ENCODE measurements around the gene CPEB4.

CPEB4 gene

DNA sequence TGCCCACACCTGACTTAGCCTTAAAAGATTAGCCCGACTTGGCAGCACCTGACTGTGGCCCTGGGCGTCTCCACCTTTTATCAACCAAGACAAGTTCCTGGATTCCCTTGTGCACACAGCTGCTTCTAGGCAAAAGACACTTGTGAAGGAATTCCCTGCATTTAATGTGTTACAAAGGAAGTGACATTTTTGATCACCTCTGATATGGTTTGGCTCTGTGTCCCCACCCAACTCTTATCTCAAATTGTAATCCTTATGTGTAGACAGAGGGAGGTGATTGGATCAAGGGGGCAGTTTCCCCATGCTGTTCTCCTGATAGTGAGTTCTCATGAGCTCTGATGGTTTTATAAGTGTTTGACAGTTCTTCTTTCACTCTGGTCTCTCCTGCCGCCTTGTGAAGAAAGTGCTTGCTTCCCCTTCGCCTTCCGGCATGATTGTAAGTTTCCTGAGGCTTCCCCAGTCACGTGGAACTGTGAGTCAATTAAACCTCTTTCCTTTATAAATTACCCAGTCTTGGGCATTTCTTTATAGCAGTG is 2.6 kb upstream of the CPEB4 start:
- DNase-seq, result no peak

GRCh38 chr5:173886150-173886549 is 2.0 kb upstream of the CPEB4 start:
- DNase-seq, result no peak

DNA sequence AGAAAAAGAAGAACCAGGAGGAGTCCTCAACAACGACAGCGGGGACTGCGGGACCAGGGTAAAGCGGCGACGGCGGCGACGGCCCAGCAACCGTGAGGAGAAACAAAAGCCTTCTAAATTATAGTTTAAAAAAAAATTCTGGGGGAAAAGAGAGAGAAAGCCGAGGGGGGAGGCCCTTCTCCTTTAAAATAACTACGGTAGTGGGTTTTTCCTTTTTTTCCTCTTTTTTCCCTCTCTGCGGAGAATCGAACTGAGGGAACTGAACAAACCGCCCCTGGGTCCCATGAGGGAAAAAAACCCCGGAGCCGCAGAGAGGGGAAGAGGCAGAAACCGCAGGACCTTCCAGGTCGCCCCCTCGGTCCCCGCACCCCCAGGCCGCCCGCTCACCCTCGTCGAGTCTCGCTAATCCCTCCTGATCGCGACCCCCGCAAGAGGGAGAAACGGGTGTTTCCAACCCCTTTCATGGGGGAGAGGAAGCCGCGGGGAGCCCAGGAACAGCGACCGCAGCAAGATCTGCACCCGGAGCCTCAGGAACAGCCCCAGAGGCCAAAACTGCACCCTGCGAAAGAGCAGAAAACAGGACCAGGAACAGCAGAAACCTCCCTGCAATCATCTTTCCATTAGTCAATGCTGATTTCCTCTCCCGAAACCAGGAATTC is 453 bp downstream of the CPEB4 start:
- peak; percentile 28 for DNase-seq

- peak; percentile 13 for DNase-seq
These were observed 2.2 kb downstream of the CPEB4 start for GRCh38 chr5:173890195-173890991.

DNA sequence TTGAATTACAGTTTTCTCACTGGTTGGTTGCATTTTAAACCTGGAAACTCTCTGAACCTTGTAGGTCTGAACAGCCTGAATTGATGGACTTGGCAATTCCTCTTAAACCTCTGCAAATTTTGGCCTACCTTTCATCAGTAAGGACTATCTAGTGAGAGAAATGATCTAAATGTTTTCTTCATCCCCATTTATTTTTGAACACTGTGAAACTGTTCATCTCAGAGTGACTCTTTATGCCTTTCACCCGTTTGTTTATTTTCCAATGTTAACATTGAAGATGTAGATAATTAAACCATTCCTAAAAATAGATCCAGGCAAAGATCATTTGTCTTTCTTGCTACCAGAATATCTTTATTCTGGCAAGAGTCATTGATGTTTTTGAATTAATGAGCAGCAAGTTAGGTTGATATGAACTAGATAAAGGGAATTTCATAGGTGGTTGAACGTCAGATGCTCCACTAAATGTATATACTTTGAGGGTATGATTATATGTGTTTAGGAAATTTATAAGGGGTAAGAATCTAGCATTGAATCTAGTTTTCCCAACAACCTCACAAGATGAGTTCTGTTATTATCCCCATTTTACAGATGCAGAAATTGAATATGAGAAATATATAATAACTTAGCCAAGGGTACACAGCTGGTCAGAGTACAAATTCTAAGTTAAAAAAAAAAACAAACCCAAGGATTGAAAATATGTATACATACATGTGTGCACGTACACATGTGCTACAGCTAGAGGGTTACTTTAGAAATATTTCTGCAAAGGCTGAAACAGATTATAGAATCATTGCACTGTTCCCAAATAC is 3.4 kb downstream of the CPEB4 start:
- DNase-seq, result no peak

- no peak for DNase-seq
These were observed 5.0 kb downstream of the CPEB4 start for GRCh38 chr5:173893192-173893561.

DNA sequence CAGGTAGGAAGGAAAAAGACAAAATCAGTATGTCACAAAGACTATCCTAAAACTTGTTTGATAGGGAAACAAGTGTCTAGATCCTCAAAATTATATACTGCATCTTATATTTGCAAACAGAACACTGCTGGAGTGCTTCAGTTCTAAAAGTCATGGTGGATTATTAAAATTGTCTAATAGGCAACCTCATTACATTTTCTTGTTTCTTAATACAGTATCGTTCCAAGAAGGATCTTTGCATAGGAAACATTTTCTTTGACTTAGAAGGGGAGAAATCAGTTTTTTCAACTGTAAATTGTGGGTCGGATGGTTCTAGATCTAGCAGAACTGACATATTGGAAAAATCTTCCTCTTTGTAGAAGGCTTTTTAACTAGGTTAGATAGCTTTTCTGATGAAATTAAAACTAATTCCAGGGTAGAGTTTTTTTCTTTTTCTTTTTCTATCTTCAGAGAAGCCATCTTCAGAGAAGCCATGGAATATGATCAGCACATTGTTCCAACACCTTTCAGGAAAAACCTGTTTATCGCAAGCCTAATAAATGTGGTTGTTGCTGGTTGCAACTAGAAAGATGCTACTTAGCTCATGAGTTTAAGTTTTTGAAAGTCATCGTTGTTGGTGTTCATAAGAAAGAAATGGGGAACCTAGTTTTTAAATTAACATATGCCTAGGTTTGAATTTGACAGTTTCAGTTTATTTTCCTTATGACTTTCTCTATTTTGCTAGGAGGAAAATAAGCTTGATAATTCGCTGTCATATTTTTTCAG is 7.4 kb downstream of the CPEB4 start:
- DNase-seq, result no peak

DNA sequence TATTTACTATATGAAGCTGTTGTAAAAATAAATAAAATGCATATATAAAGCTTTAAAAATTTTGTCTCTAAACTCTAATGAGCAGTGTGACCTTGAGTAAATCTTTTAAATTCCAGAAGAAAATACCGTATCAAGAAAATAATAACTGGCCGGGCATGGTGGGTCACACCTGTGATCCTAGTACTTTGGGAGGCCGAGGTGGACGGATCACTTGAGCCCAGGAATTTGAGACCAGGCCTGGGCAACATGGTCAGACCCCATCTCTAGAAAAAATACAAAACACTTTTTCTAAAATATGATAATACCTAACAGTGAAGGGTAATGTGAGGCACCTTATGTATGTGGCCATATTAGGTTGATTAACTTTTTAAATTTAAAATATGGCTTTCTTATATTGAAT is 8.5 kb downstream of the CPEB4 start:
- DNase-seq, result no peak

GRCh38 chr5:173901705-173902104 is 13.6 kb downstream of the CPEB4 start:
- no peak for DNase-seq

GRCh38 chr5:173902334-173902733 is 14.2 kb downstream of the CPEB4 start:
- DNase-seq, result no peak

DNA sequence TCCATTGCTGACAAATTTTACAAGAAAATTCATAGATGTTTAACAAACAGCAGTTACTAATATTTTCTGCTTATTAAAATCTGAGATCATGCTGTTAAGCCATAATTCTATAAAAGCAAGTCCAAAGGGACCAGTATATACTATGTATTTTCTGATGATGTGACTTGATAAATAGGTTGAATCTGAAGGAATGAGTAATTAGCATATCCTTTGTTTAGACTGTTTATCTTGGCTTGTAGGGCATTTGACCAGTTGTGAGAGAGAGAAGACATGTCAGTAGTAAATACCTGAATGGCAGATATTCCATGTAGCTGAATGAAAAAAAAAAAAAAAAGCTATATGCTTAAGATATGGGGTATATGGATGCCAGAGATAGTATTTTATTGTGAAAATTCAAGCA is 14.6 kb downstream of the CPEB4 start:
- DNase-seq, result no peak

GRCh38 chr5:173903396-173904140 is 15.4 kb downstream of the CPEB4 start:
- no peak for DNase-seq

- DNase-seq, result no peak
These were observed 16.0 kb downstream of the CPEB4 start for GRCh38 chr5:173904151-173904550.

DNA sequence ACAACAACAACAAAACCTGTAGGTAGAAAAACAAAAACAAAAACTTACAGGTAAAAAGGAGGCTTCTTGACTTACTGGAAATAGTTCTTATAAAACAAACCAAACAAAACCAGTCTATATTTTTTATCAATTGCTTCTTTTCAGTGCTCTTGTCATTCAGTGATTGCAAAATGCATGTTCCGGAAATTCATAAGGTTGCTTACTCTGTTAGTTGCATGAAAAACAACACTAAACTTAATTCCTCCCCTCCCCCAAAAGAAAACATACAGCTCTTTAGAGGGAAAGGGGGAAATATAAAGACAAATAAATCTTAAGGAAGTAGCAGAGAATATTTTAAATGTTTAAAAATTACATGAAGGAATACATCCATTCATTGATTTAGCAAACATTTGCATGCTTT is 19.1 kb downstream of the CPEB4 start:
- DNase-seq, result no peak

DNA sequence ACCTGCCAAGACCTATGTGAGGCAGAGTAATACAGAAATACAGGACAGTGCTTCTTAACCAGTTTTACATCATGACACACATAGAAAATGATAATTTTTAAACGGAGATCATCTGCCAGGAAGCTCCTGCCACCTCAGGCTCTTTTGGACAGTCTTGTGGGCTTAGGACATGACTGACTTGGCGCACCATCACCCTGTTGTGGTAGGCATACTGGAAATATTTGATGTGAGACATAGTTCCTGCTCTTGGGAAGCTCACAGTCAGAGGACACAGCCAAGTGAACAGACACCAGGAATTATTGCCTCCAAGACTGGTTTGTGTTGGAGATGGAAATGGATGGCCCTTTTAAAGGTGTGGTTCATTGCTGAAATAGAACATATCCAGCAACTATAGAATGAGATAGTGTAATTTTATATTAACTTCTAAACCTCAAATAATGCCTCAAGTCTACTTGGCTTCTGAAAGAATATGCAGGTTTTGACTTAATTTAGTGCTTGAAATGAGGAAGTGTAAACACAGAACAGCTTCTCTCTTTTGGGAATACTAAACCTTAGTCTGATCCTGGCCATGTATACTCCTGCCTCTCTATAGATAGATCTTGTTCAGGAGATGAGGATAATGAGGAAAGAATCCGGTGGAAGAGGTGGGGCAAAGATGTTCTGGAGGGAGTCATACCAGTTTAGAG is 19.7 kb downstream of the CPEB4 start:
- DNase-seq, result no peak

DNA sequence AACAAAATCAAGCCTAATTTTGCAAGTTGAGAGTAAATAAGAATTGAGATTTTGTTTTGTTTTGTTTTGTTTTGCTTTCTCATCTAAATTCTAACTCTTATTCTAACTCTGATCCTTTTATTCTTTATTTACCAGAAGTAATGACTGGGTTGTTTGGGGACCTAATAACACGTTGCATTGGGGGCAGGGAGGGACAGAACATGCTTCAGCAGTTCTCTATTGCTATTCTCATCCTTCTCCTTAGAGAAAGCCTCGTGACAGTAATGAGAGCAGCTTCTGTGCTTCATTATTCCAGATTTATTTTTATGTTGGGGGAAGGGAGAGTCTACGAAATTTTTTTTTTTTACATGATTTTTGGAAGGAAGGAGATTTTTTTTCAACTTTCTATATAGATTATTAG is 21.1 kb downstream of the CPEB4 start:
- DNase-seq, result no peak

GRCh38 chr5:173910215-173910614 is 22.1 kb downstream of the CPEB4 start:
- DNase-seq, result no peak

- no peak for DNase-seq
These were observed 23.5 kb downstream of the CPEB4 start for GRCh38 chr5:173911623-173912022.

DNA sequence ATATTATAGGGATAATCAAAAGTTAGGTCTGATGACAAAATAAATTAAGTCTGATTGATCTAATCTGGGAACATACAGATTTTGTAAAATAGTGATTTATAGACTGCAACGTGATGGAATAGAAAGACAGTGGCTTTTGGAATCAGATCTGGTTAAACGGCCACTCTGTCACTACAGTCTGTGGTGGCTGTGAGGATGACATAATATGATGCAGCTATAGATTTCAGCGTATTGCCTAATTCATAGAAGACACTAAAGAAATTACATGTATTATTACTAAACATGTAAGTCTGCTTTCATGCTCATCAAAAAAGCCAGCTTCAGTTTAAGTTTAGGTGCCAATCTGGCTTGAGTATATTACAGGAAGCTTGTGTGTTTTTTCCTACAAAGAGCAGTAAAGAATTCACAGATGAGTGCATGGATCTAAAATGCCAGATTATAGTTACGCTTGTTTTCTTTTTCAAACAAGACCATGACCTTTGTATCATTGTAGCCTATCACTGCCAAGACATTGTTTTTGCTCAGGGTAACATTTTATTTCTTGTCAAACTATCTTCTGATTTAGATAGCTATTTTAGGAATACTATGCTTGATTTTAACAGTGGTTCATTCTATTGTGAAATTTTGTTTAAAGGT is 25.7 kb downstream of the CPEB4 start:
- DNase-seq, result no peak

DNA sequence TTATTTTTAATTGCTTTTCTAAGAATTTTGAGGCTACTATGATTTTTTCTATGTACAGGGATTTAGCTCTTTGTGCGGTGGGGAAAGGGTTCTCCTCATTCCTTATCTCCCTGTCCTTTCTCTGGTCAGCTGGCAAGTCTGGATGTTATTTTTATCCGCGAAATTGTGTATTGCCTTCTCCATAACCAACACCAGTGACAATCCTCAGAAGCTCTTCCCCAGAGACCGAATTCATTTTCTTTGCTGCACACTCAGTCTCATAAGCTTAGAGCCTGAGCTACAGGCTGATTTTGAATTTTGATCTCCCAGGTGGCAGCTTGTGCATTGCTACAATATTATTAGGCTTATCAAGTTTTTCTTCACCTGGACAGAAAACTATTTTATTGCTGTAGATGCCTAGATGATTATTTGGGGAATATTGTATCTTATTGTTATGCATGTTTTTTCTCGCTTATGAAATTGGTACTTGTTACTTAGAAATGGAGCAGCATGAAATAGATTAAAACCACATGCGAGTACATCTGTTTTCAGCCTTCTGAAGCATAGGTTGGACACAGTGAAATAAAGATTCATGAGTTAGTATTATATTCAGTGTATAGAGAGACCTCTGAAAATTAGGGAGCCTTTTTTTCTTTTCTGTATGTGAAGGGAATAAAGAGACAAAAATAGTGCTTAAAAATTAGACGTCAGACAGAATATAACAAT is 27.3 kb downstream of the CPEB4 start:
- no peak for DNase-seq

Measured in fibroblast of upper back skin (primary cell).